GM19395 (cell line): ENCODE measurements around the gene ERBB2.

Experiments used
- ATAC-seq: cut with Tn5 transposase; IDR thresholded peaks from one replicate; pipeline ENCODE4 v1.9.1; 2021; ENCODE audit warnings: mild to moderate bottlenecking, moderate library complexity; ENCODE audit not compliant: unreplicated experiment

The ERBB2 gene

GRCh38 chr17:39665642-39666224 is 34.1 kb upstream of the ERBB2 start:
- no peak for ATAC-seq

- no peak for ATAC-seq
Measured at GRCh38 chr17:39666231-39666600, 33.6 kb upstream of the ERBB2 start.

- ATAC-seq = no peak
Measured at GRCh38 chr17:39666601-39667261, 33.1 kb upstream of the ERBB2 start.

GRCh38 chr17:39667262-39667944 is 32.5 kb upstream of the ERBB2 start:
- no peak for ATAC-seq

- ATAC-seq = no peak
Measured at GRCh38 chr17:39667945-39668924, 31.6 kb upstream of the ERBB2 start, which contains the start of gene PNMT. Gene PNMT (plus strand): TSS chr17:39668453. CDS start chr17:39668476, 23 bp downstream.

GRCh38 chr17:39669897-39670735 is 29.7 kb upstream of the ERBB2 start:
- no peak for ATAC-seq

- no peak for ATAC-seq
Measured at GRCh38 chr17:39670746-39671145, 29.1 kb upstream of the ERBB2 start.

GRCh38 chr17:39671651-39672521 is 28.0 kb upstream of the ERBB2 start:
- no peak for ATAC-seq

- ATAC-seq = no peak
Measured at GRCh38 chr17:39672522-39673334, 27.1 kb upstream of the ERBB2 start.

- ATAC-seq = no peak
Measured at GRCh38 chr17:39673335-39674081, 26.4 kb upstream of the ERBB2 start.

GRCh38 chr17:39674179-39674578 is 25.7 kb upstream of the ERBB2 start:
- no peak for ATAC-seq

GRCh38 chr17:39674702-39675389 is 25.0 kb upstream of the ERBB2 start:
- no peak for ATAC-seq

- ATAC-seq = no peak
Measured at GRCh38 chr17:39675390-39676082, 24.3 kb upstream of the ERBB2 start.

GRCh38 chr17:39676198-39676819 is 23.6 kb upstream of the ERBB2 start:
- ATAC-seq = no peak

- ATAC-seq = no peak
Measured at GRCh38 chr17:39677072-39677471, 22.8 kb upstream of the ERBB2 start.
